Measurements from ENCODE around the gene CRCP. TPM values are rescaled to one million over a fixed set of nuclear protein-coding genes. Genes with fewer than 3 reads are reported as not detected.
"Not testable (repeated sequence)": the region's sequence is repeated elsewhere in the genome, so short reads cannot be mapped to it uniquely, and the experiment has no call there.

The CRCP gene
- total RNA-seq, 4 donors from 2014 or later = 49.6 to 59.6 (median 54.2) TPM

DNA sequence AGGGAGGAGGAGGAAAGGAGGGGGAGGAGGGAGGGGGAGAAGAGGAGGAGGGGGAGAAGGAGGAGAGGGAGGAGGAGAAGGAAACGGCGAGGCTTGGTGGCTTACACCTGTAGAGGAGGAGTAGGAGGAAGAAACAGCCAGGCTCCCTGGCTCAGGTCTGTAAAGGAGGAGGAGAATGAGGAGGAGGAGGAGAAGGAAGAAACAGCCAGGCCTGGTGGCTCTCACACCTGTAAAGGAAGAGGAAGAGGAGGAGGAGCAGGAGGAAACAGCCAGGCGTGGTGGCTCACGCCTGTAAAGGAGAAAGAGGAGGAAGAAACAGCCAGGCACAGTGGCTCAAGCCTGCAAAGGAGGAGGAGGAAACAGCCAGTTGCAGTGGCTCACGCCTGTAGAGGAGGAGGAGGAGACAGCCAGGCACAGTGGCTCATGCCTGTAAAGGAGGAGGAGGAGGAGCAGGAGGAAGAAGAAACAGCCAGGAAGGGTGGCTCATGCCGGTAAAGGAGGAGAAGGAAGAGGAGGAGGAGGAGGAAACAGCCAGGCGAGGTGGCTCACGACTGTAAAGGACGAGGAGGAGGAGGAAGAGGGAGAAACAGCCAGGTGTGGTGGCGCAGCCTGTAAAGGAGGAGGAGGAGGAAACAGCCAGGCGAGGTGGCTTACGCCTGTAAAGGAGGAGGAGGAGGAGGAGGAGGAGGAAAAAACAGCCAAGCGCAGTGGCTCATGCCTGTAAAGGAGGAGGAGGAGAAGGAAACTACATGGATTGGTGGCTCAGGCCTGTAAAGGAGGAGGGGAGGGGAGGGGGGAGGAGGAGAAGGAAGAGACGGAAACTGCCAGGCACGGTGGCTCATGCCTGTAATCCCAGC is 14.9 kb upstream of the CRCP start:
- intact Hi-C loops (cut with DNase I) = loop anchor here (10.0 kb wide), 1 partner anchor 65 kb away; no protein-coding TSS in a partner anchor
- Histone ChIP-seq H3K27me3 (no peaks in the 10 kb centered on the region), H3K27ac (peak overlapping the region; percentile 81 to 98 (median 89)), H3K4me1 (peaks cover 4 to 13% of the 10 kb centered on the region in 2 donors), H3K4me3 (replicated peaks in 1 of 3) (peak overlapping the region in 2 of 3 donors; percentile 8 to 10), H3K9me3 (no peaks in the 10 kb centered on the region), H3K36me3 (no peaks in the 10 kb centered on the region)
- WGBS, 2 donors = 1 to 2% methylated on average over 15 of the region's 15 CpGs
- TF ChIP-seq POLR2A (IDR thresholded peaks at IDR 0.05) = peak in 1 of 2 donors; percentile 81
- TF ChIP-seq, protein P1, sequence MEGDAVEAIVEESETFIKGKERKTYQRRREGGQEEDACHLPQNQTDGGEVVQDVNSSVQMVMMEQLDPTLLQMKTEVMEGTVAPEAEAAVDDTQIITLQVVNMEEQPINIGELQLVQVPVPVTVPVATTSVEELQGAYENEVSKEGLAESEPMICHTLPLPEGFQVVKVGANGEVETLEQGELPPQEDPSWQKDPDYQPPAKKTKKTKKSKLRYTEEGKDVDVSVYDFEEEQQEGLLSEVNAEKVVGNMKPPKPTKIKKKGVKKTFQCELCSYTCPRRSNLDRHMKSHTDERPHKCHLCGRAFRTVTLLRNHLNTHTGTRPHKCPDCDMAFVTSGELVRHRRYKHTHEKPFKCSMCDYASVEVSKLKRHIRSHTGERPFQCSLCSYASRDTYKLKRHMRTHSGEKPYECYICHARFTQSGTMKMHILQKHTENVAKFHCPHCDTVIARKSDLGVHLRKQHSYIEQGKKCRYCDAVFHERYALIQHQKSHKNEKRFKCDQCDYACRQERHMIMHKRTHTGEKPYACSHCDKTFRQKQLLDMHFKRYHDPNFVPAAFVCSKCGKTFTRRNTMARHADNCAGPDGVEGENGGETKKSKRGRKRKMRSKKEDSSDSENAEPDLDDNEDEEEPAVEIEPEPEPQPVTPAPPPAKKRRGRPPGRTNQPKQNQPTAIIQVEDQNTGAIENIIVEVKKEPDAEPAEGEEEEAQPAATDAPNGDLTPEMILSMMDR (IDR thresholded peaks at IDR 0.05) = no peak
- peak; percentile 87 for DNase-seq

DNA sequence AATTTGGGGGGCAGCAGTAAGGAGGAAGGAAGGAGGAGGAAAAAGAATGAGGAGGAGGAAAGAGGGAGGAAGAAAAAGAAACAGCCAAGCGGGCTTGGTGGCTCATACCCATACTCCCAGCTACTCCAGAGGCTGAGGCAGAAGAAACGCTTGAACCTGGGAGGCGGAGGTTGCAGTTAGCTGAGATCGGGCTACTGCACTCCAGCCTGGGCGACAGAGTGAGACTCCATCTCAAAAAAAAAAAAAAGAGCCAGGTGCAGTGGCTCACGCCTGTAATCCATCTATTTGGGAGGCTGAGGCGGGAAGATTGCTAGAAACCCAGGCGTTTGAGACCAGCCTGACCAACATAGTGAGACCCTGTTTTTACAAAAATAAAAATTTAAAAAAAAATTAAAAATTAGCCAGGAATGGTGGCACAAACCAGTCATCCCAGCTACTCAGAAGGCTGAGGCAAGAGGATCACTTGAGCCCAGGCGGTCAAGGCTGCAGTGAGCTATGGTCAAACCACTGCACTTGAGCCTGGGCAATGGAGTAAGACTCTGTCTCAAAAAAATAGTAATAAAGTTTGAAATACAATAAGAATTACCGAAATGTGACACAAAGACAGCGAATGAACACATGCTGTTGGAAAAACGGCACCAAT is 14.1 kb upstream of the CRCP start:
- no peaks in the 10 kb centered on the region for H3K27me3 ChIP-seq
- peaks cover 4 to 13% of the 10 kb centered on the region in 2 donors for H3K4me1 ChIP-seq
- TF ChIP-seq, protein P1 (IDR thresholded peaks at IDR 0.05) = no peak
- TF ChIP-seq POLR2A (IDR thresholded peaks at IDR 0.05) = no peak
- peak overlapping the region; percentile 81 to 98 (median 89) for H3K27ac ChIP-seq
- H3K9me3 ChIP-seq = no peaks in the 10 kb centered on the region
- H3K4me3 ChIP-seq (replicated peaks in 1 of 3) = peak overlapping the region in 2 of 3 donors; percentile 8 to 10
- intact Hi-C loops (cut with DNase I) = loop anchor here (10.0 kb wide), 1 partner anchor 64 kb away; no protein-coding TSS in a partner anchor
- peak in 1 of 2 donors; percentile 26 for DNase-seq
- 57 to 58% methylated on average over 12 of the region's 12 CpGs for WGBS, 2 donors
- H3K36me3 ChIP-seq = no peaks in the 10 kb centered on the region

DNA sequence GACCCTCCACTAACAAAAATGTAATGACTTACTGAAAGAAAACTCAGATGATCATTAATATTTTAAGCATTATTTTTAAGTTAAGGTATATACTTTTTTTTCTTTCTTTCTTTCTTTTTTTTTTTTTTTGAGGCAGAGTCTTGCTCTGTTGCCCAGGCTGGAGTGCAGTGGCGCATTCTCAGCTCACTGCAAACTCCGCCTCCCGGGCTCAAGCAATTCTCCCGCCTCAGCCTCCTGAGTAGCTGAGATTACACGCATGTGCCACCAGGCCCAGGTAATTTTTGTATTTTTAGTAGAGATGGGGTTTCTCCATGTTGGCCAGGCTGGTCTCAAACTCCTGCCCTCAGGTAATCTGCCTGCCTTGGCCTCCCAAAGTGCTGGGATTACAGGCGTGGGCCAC is 12.5 kb upstream of the CRCP start:
- H3K27me3 ChIP-seq; DNase-seq; H3K9me3 ChIP-seq; H3K4me3 ChIP-seq (replicated peaks in 1 of 3); H3K27ac ChIP-seq; H3K36me3 ChIP-seq: not testable (repeated sequence)
- 95 to 99% methylated on average over 6 of the region's 6 CpGs for WGBS, 2 donors
- H3K4me1 ChIP-seq = peaks cover 4 to 13% of the 10 kb centered on the region in 2 donors
- intact Hi-C loops (cut with DNase I) = loop anchor here (10.0 kb wide), 1 partner anchor 63 kb away; no protein-coding TSS in a partner anchor

DNA sequence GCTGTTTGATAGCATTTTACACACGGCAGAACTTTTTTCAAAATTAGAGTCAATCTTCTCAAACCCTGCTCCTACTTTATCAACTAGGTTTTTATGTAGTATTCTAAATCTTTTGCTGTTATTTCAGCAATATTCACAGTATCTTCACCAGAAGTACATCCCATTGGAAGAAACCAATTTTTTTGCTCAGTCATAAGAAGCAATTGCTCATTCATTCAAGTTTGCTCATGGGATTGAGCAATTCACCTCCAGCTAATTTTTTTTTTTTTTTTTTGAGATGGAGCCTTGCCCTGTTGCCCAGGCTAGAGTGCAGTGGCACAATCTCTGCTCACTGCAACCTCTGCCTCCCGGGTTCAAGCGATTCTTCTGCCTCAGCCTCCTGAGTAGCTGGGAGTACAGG is 10.7 kb upstream of the CRCP start:
- H3K9me3 ChIP-seq; DNase-seq; H3K4me3 ChIP-seq (replicated peaks in 1 of 3); H3K36me3 ChIP-seq; H3K27me3 ChIP-seq; H3K27ac ChIP-seq: not testable (repeated sequence)
- 94 to 98% methylated on average over 3 of the region's 3 CpGs for WGBS, 2 donors
- peaks cover 4 to 13% of the 10 kb centered on the region in 2 donors for H3K4me1 ChIP-seq
- intact Hi-C loops (cut with DNase I) = loop anchor here (10.0 kb wide), 1 partner anchor 61 kb away; no protein-coding TSS in a partner anchor

DNA sequence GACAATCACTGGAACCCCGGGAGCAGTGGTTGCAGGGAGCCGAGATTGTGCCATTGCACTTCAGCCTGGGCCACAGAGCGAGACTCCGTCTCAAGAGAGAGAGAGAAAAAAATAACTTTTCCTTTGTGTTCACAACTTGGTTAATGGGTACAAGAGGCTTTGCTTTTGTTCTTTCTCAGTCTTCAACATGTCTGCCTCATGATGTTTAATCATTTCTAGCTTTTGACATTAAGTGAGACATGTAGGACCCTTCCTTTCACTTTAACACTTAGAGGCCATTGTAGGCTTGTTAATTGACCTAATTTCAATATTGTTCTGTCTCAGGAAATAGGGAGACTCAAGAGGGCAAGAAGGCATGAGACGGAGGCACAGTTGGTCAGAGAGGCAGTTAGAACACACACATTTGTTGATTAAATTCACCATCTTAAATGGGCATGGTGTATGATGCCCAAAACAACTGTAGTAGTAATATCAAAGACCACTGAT is 9.3 kb upstream of the CRCP start:
- H3K4me3 ChIP-seq (replicated peaks in 1 of 3) = no peak overlapping the region
- H3K4me1 ChIP-seq = peaks cover 0 to 5% of the 10 kb centered on the region in 2 donors
- H3K27me3 ChIP-seq = no peaks in the 10 kb centered on the region
- WGBS, 2 donors = 91 to 92% methylated on average over 5 of the region's 5 CpGs
- TF ChIP-seq POLR2A (IDR thresholded peaks at IDR 0.05) = no peak
- TF ChIP-seq, protein P1 (IDR thresholded peaks at IDR 0.05) = no peak
- no peaks in the 10 kb centered on the region for H3K36me3 ChIP-seq
- H3K27ac ChIP-seq = no peak overlapping the region
- intact Hi-C loops (cut with DNase I) = loop anchor here (10.0 kb wide), 1 partner anchor 59 kb away; no protein-coding TSS in a partner anchor
- no peaks in the 10 kb centered on the region for H3K9me3 ChIP-seq
- no peak for DNase-seq

DNA sequence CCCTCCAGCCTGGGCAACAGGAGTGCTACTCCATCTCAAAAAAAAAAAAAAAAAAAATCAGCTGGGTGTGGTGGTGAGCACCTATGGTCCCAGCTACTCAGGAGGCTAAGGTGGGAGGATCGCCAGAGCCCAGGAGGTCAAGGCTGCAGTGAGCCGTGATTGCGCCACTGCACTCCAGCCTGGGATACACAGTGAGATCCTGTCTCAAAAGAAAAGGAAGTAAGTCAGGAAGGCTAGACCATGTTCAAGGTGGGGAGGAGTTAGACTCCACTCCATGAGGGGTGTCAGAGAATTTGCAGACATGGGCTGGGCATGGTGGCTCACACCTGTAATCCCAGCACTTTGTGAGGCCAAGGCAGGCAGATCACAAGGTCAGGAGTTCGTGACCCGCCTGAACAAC is 6.2 kb upstream of the CRCP start:
- H3K27ac ChIP-seq; H3K36me3 ChIP-seq; DNase-seq; H3K9me3 ChIP-seq; H3K27me3 ChIP-seq; H3K4me1 ChIP-seq; H3K4me3 ChIP-seq (replicated peaks in 1 of 3): not testable (repeated sequence)
- 80 to 84% methylated on average over 5 of the region's 5 CpGs for WGBS, 2 donors
- intact Hi-C loops (cut with DNase I) = loop anchor here (10.0 kb wide), 1 partner anchor 56 kb away; no protein-coding TSS in a partner anchor

Measured in thyroid gland (tissue), 4 donors.